SK-N-DZ (cell line): ENCODE data around the gene TALDO1.

ENCODE experiments used
- DNase-seq: peaks from one replicate; pipeline ENCODE4 v3.0.0-alpha.2; 2015; ENCODE audit warnings: low spot score

The TALDO1 gene

GRCh38 chr11:799641-800316 is 52.5 kb downstream of the TALDO1 start:
- no peak for DNase-seq

GRCh38 chr11:800473-800872 is 53.2 kb downstream of the TALDO1 start:
- no peak for DNase-seq

- no peak for DNase-seq
These were observed 54.0 kb downstream of the TALDO1 start for GRCh38 chr11:801097-801780.

- DNase-seq, result no peak
These were observed 54.9 kb downstream of the TALDO1 start for GRCh38 chr11:802018-802617.

- no peak for DNase-seq
These were observed 55.6 kb downstream of the TALDO1 start for GRCh38 chr11:802693-803466.

GRCh38 chr11:803467-803742 is 56.1 kb downstream of the TALDO1 start:
- DNase-seq, result no peak

- no peak for DNase-seq
These were observed 56.7 kb downstream of the TALDO1 start for GRCh38 chr11:803770-804598.

GRCh38 chr11:804599-804964 is 57.3 kb downstream of the TALDO1 start:
- DNase-seq, result no peak

- no peak for DNase-seq
These were observed 61.4 kb downstream of the TALDO1 start for GRCh38 chr11:808427-809286.

- peak; percentile 97 for DNase-seq
These were observed 62.2 kb downstream of the TALDO1 start, which contains the start of gene RPLP2 for GRCh38 chr11:809287-810039. TSS of gene RPLP2 (plus strand) at chr11:809967. CDS start at chr11:810235, 268 bp downstream.

GRCh38 chr11:810040-810567 is 62.8 kb downstream of the TALDO1 start:
- no peak for DNase-seq

- no peak for DNase-seq
These were observed 64.4 kb downstream of the TALDO1 start for GRCh38 chr11:811446-812245.

- no peak for DNase-seq
These were observed 65.1 kb downstream of the TALDO1 start for GRCh38 chr11:812390-812789.

GRCh38 chr11:813072-813455 is 65.8 kb downstream of the TALDO1 start:
- no peak for DNase-seq

GRCh38 chr11:813456-814096 is 66.3 kb downstream of the TALDO1 start:
- DNase-seq, result no peak
